NT2/D1 (cell line): ENCODE data around the gene CACNA1D.

ENCODE experiments used
- DNase-seq: peaks from one replicate; pipeline ENCODE4 v3.0.0-alpha.2; 2011; ENCODE audit warnings: low read depth, low spot score
- H3K27me3 ChIP-seq: 2 replicates; pipeline ENCODE4 v1.6.0; 2011; ENCODE audit warnings: mild to moderate bottlenecking; ENCODE audit not compliant: insufficient read length, insufficient read depth
- H3K36me3 ChIP-seq: 2 replicates; pipeline ENCODE4 v1.6.1; 2011; ENCODE audit warnings: mild to moderate bottlenecking, low read length, mixed read lengths; ENCODE audit not compliant: insufficient read depth, insufficient read length
- H3K4me1 ChIP-seq: 2 replicates; pipeline ENCODE4 v1.5.1; 2011; ENCODE audit not compliant: insufficient read depth, insufficient read length
- H3K4me3 ChIP-seq: 2 replicates; pipeline ENCODE4 v1.5.1; 2011; ENCODE audit warnings: low read depth; ENCODE audit not compliant: insufficient read length
- H3K9ac ChIP-seq: 2 replicates; pipeline ENCODE4 v1.6.0; 2011; ENCODE audit warnings: low read depth; ENCODE audit not compliant: insufficient read length
- H3K9me3 ChIP-seq: 2 replicates; pipeline ENCODE4 v1.5.1; 2011; ENCODE audit warnings: mild to moderate bottlenecking, low read length; ENCODE audit not compliant: insufficient read depth
- SUZ12 ChIP-seq: IDR thresholded peaks from 2 replicates; pipeline ENCODE4 v1.6.1; 2011; ENCODE audit not compliant: insufficient read length, insufficient read depth; ENCODE audit errors: extremely low read depth
- YY1 ChIP-seq: IDR thresholded peaks from 2 replicates; pipeline ENCODE4 v1.6.1; 2011; ENCODE audit not compliant: insufficient read length, insufficient read depth
- ZNF274 ChIP-seq: IDR thresholded peaks from 2 replicates; pipeline ENCODE4 v1.6.1; 2011; ENCODE audit warnings: mild to moderate bottlenecking, low read depth, low read length

CACNA1D gene

DNA sequence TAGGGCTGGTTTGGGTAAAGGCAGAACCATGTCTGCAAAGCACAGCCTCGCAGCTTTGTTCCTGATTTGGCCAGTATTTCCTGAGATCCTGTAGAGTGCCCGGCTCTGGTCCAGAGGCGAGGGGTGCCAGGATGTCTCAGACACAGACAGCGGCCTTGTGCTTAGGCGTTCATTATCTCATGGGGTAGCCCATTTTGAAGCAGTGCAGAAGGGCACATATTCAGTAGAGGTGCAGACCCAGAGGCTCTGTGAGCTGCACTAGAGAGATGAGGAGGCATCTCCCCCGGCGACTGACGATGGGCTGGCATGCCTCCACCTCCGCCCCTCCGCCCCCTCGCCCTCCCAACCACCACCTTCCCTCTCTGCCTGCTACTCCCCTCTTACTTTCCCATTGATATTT lies 181.5 kb downstream of the CACNA1D start:
- no peak overlapping the region for H3K9ac ChIP-seq
- no peaks in the 10 kb centered on the region for H3K4me1 ChIP-seq
- H3K27me3 ChIP-seq, result no peaks in the 10 kb centered on the region
- no peak overlapping the region for H3K4me3 ChIP-seq
- no peak for DNase-seq
- TF ChIP-seq SUZ12 (no peak), ZNF274 (no peak), YY1 (no peak)
- H3K36me3 ChIP-seq, result no peaks in the 10 kb centered on the region
- no peaks in the 10 kb centered on the region for H3K9me3 ChIP-seq

GRCh38 chr3:53677413-53677812 lies 183.0 kb downstream of the CACNA1D start:
- H3K27me3 ChIP-seq, result no peaks in the 10 kb centered on the region
- no peaks in the 10 kb centered on the region for H3K36me3 ChIP-seq
- no peak overlapping the region for H3K9ac ChIP-seq
- no peaks in the 10 kb centered on the region for H3K9me3 ChIP-seq
- no peak overlapping the region for H3K4me3 ChIP-seq
- no peaks in the 10 kb centered on the region for H3K4me1 ChIP-seq
- no peak for DNase-seq
- TF ChIP-seq YY1 (no peak), SUZ12 (no peak), ZNF274 (no peak)

DNA sequence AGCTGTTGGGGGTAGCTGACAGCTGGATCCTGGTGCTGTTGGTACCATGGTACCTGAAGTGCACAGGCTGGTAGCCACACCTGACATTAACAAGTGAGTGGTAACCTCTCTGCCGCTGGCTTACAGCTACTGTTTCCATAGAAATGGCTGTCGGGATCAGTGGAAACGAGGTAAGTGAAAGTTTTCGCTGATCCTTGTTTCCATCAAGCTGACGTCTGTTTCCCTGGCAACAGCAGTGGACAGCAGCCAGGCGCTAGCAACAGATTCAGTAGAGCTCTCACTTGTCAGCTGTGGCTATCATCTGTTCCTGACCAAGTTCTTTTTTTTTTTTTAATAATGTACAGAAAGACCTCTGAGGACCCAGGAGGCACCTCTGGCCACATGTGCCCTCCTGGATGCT lies 185.6 kb downstream of the CACNA1D start:
- Histone ChIP-seq H3K4me3 (no peak overlapping the region), H3K9ac (no peak overlapping the region), H3K4me1 (no peaks in the 10 kb centered on the region), H3K9me3 (no peaks in the 10 kb centered on the region), H3K36me3 (no peaks in the 10 kb centered on the region), H3K27me3 (no peaks in the 10 kb centered on the region)
- TF ChIP-seq ZNF274 (no peak), SUZ12 (no peak), YY1 (no peak)
- DNase-seq, result no peak

- TF ChIP-seq ZNF274 (no peak), YY1 (no peak), SUZ12 (no peak)
- Histone ChIP-seq H3K9me3 (no peaks in the 10 kb centered on the region), H3K4me1 (no peaks in the 10 kb centered on the region), H3K36me3 (no peaks in the 10 kb centered on the region), H3K27me3 (no peaks in the 10 kb centered on the region), H3K9ac (no peak overlapping the region), H3K4me3 (no peak overlapping the region)
- DNase-seq, result no peak
These were observed 188.4 kb downstream of the CACNA1D start for GRCh38 chr3:53682807-53683206.

- DNase-seq, result no peak
- no peak overlapping the region for H3K9ac ChIP-seq
- no peak overlapping the region for H3K4me3 ChIP-seq
These were observed 193.7 kb downstream of the CACNA1D start for GRCh38 chr3:53688066-53688465.

DNA sequence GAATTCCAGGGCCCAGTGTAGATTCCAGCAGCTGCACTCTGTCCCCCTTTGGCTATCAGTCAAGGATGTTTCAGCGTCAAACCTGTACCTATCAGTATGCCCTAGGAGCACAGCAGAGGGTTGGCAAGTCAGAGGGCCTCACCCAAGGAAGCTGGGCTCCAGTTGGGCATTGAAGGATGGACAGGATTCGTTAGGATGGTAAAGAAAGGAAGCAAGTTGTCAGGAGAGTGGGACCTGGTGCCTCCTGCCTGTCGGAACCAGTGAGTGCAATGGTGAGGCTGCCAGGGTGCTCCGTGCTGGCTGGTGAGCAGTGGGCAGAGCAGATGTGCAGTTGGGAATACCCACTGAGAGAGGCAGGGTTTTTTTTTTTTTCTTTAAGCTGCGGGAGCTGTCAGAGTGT lies 194.6 kb downstream of the CACNA1D start:
- Histone ChIP-seq H3K27me3 (no peaks in the 10 kb centered on the region), H3K4me1 (peaks cover 5% of the 10 kb centered on the region), H3K4me3 (no peak overlapping the region), H3K36me3 (no peaks in the 10 kb centered on the region), H3K9me3 (no peaks in the 10 kb centered on the region), H3K9ac (no peak overlapping the region)
- DNase-seq, result no peak
- TF ChIP-seq ZNF274 (no peak), YY1 (no peak), SUZ12 (no peak)

More at GRCh38 chr3:53688066-53688465, 193.7 kb downstream of the CACNA1D start:
- Histone ChIP-seq H3K36me3 (no peaks in the 10 kb centered on the region), H3K9me3 (no peaks in the 10 kb centered on the region), H3K27me3 (no peaks in the 10 kb centered on the region), H3K4me1 (peaks cover 4% of the 10 kb centered on the region)
- TF ChIP-seq SUZ12 (no peak), ZNF274 (no peak), YY1 (no peak)

GRCh38 chr3:53689681-53690080 lies 195.3 kb downstream of the CACNA1D start:
- Histone ChIP-seq H3K27me3 (no peaks in the 10 kb centered on the region), H3K4me3 (no peak overlapping the region), H3K4me1 (peaks cover 9% of the 10 kb centered on the region), H3K36me3 (no peaks in the 10 kb centered on the region), H3K9ac (no peak overlapping the region), H3K9me3 (no peaks in the 10 kb centered on the region)
- TF ChIP-seq SUZ12, result no peak
- no peak for TF ChIP-seq ZNF274
- no peak for TF ChIP-seq YY1
- DNase-seq, result no peak
